Epithelial cell of prostate (primary cell): Measurements from ENCODE around the gene CD200.

Source experiments
- DNase-seq: peaks from one replicate; pipeline ENCODE4 v3.0.0-alpha.2; 2011; ENCODE audit warnings: low read depth, low spot score
- H3K27ac ChIP-seq: fragments of 450-650 bp; 2 replicates; pipeline ENCODE4 v1.5.1; 2017; ENCODE audit warnings: mild to moderate bottlenecking

Gene CD200

GRCh38 chr3:112333002-112333380 lies at the start of gene CD200:
Gene CD200 (plus strand): TSS chr3:112333156. CDS start chr3:112333213, 57 bp downstream.
- no peak within 1 kb of the TSS for H3K27ac ChIP-seq
- no peak for DNase-seq

GRCh38 chr3:112289011-112289410 lies 43.9 kb upstream of the CD200 start:
- no peak overlapping the region for H3K27ac ChIP-seq
- DNase-seq: no peak

- DNase-seq: peak; percentile 6
- H3K27ac ChIP-seq: no peak within 1 kb of the TSS
Observed at GRCh38 chr3:112293368-112294321, 39.3 kb upstream of the CD200 start, which contains the start of gene SLC9C1. Gene SLC9C1 (minus strand): TSS chr3:112294216. CDS start chr3:112286791, 7,425 bp downstream.

- DNase-seq: no peak
- no peak overlapping the region for H3K27ac ChIP-seq
Observed at GRCh38 chr3:112297714-112298113, 35.2 kb upstream of the CD200 start.

GRCh38 chr3:112298781-112299180 lies 34.2 kb upstream of the CD200 start:
- no peak for DNase-seq

GRCh38 chr3:112302150-112302830 lies 30.7 kb upstream of the CD200 start:
- no peak overlapping the region for H3K27ac ChIP-seq
- no peak for DNase-seq

More at GRCh38 chr3:112298781-112299180, 34.2 kb upstream of the CD200 start:
- H3K27ac ChIP-seq: no peak overlapping the region

- no peak overlapping the region for H3K27ac ChIP-seq
- no peak for DNase-seq
Observed at GRCh38 chr3:112302881-112303763, 29.8 kb upstream of the CD200 start.

GRCh38 chr3:112303764-112304325 lies 29.1 kb upstream of the CD200 start:
- DNase-seq: no peak
- no peak overlapping the region for H3K27ac ChIP-seq

- H3K27ac ChIP-seq: no peak overlapping the region
- no peak for DNase-seq
Observed at GRCh38 chr3:112304611-112305010, 28.3 kb upstream of the CD200 start.

GRCh38 chr3:112306825-112307224 lies 26.1 kb upstream of the CD200 start:
- no peak for DNase-seq
- no peak overlapping the region for H3K27ac ChIP-seq

GRCh38 chr3:112307557-112307956 lies 25.4 kb upstream of the CD200 start:
- DNase-seq: no peak
- peak overlapping the region; percentile 62 for H3K27ac ChIP-seq

- peak; percentile 27 for DNase-seq
- H3K27ac ChIP-seq: peak overlapping the region; percentile 62
Observed at GRCh38 chr3:112308151-112308911, 24.6 kb upstream of the CD200 start.

- no peak overlapping the region for H3K27ac ChIP-seq
- no peak for DNase-seq
Observed at GRCh38 chr3:112314649-112315048, 18.3 kb upstream of the CD200 start.

- no peak for DNase-seq
- H3K27ac ChIP-seq: no peak overlapping the region
Observed at GRCh38 chr3:112315791-112316190, 17.2 kb upstream of the CD200 start.

GRCh38 chr3:112319516-112320276 lies 13.3 kb upstream of the CD200 start:
- peak overlapping the region; percentile 4 for H3K27ac ChIP-seq
- DNase-seq: no peak

- DNase-seq: no peak
- no peak overlapping the region for H3K27ac ChIP-seq
Observed at GRCh38 chr3:112320691-112321090, 12.3 kb upstream of the CD200 start.

- H3K27ac ChIP-seq: no peak overlapping the region
- DNase-seq: no peak
Observed at GRCh38 chr3:112321867-112322652, 10.9 kb upstream of the CD200 start.
